GM06990 (cell line): ENCODE data around the gene OSR1.

ENCODE experiments used
- DNase-seq: peaks from one replicate; pipeline ENCODE4 v3.0.0-alpha.2; 2011; ENCODE audit not compliant: insufficient read length; ENCODE audit errors: extremely low read depth
- H3K27me3 ChIP-seq: replicated peaks from 2 replicates; pipeline ENCODE4 v1.6.0; 2011; ENCODE audit warnings: low read length; ENCODE audit not compliant: control insufficient read depth, insufficient read depth
- H3K36me3 ChIP-seq: 2 replicates; pipeline ENCODE4 v1.5.1; 2011; ENCODE audit warnings: low read length; ENCODE audit not compliant: control insufficient read depth, insufficient read depth
- H3K4me3 ChIP-seq: replicated peaks from 2 replicates; pipeline ENCODE4 v1.5.1; 2011; ENCODE audit warnings: low read depth, mild to moderate bottlenecking, control low read depth, low read length
- CTCF ChIP-seq: IDR thresholded peaks from 2 replicates; pipeline ENCODE4 v1.5.1; 2011; ENCODE audit warnings: low read length, control low read depth, mild to moderate bottlenecking, inconsistent platforms; ENCODE audit not compliant: insufficient read depth, poor library complexity, severe bottlenecking

The OSR1 gene

GRCh38 chr2:19329445-19329844 lies 29.0 kb downstream of the OSR1 start:
- TF ChIP-seq CTCF = no peak
- H3K4me3 ChIP-seq = no peak overlapping the region
- DNase-seq = no peak
- no peaks in the 10 kb centered on the region for H3K27me3 ChIP-seq
- no peaks in the 10 kb centered on the region for H3K36me3 ChIP-seq

DNA sequence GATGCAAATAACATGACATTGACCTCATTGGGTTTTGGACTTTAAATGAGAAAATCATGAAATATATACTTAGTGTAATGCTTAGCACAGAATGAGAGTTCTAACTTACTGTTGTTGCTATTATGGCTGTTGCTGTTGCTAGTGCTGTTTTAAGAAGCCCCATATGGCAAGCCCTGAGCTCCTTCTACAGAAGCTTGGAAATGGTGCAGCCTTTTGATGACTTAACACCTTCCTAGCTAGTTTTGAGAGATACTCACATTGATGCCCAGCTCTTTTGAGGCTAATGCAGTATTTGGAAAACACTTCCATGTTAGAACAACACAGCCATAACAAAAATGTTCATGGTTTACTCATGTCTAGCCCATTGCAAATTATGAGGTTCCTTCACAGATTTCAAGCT lies 30.9 kb downstream of the OSR1 start:
- TF ChIP-seq CTCF = no peak
- H3K36me3 ChIP-seq = no peaks in the 10 kb centered on the region
- no peak overlapping the region for H3K4me3 ChIP-seq
- no peaks in the 10 kb centered on the region for H3K27me3 ChIP-seq
- DNase-seq = no peak

GRCh38 chr2:19321946-19322345 lies 36.5 kb downstream of the OSR1 start:
- no peak for DNase-seq
- H3K27me3 ChIP-seq = no peaks in the 10 kb centered on the region

GRCh38 chr2:19320813-19321212 lies 37.6 kb downstream of the OSR1 start:
- Histone ChIP-seq H3K27me3 (no peaks in the 10 kb centered on the region), H3K4me3 (no peak overlapping the region), H3K36me3 (no peaks in the 10 kb centered on the region)
- no peak for TF ChIP-seq CTCF
- DNase-seq = no peak

More at GRCh38 chr2:19321946-19322345, 36.5 kb downstream of the OSR1 start:
- Histone ChIP-seq H3K36me3 (no peaks in the 10 kb centered on the region), H3K4me3 (no peak overlapping the region)
- TF ChIP-seq CTCF = no peak

GRCh38 chr2:19319698-19320097 lies 38.7 kb downstream of the OSR1 start:
- Histone ChIP-seq H3K27me3 (no peaks in the 10 kb centered on the region), H3K4me3 (no peak overlapping the region), H3K36me3 (no peaks in the 10 kb centered on the region)
- DNase-seq = no peak
- TF ChIP-seq CTCF = no peak

DNA sequence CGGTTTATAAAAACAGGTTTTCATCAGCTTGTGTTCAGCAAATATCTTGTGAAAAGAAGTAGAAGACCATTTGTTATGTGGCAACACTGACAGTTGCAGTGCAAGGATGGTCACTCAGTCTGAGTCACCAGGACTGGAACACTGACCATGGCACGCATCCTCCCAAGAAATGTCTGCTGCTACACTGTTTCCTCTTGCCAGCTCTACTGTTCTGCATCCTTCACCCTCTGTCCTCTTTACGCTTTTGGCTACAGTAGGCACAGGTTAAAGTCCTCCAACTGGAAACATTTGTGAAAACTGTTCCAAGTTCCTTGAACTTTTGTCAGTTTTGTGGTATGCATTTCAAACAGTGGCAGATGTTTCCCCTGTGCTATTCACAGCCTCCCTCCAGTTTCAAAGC lies 39.4 kb downstream of the OSR1 start:
- no peak for DNase-seq
- no peak overlapping the region for H3K4me3 ChIP-seq
- H3K27me3 ChIP-seq = no peaks in the 10 kb centered on the region
- no peaks in the 10 kb centered on the region for H3K36me3 ChIP-seq
- no peak for TF ChIP-seq CTCF
